Measurements from ENCODE around the gene PFAS. TPM values are rescaled to one million over a fixed set of nuclear protein-coding genes. Genes with fewer than 3 reads are reported as not detected.

The PFAS gene
- total and polyA plus RNA-seq, 2 experiments from 2014 or later = 13.4 to 16.0 TPM

- DNase-seq = no peak
- Histone ChIP-seq H3K9me2 (ENCODE audit: insufficient read depth) (no peaks in the 10 kb centered on the region), H3K9me3 (ENCODE audit: low read depth) (no peaks in the 10 kb centered on the region), H3K79me2 (ENCODE audit: insufficient read depth) (no peaks in the 10 kb centered on the region), H3K27me3 (replicated peaks; ENCODE audit: insufficient read depth) (no peaks in the 10 kb centered on the region), H3K9ac (no peak overlapping the region), H3K36me3 (ENCODE audit: low read depth) (no peaks in the 10 kb centered on the region), H3F3A (ENCODE audit: insufficient read depth) (peaks cover 3% of the 10 kb centered on the region; the same call in 1 of the 2 replicates), H3K27ac (no peak overlapping the region), H3K4me3 (no peak overlapping the region), H3K4me1 (ENCODE audit: insufficient read depth) (no peaks in the 10 kb centered on the region), H3K4me2 (ENCODE audit: unreplicated experiment) (no peak overlapping the region), H2AFZ (peak overlapping the region; percentile 46; the same call in 1 of the 2 replicates), H4K20me1 (ENCODE audit: insufficient read depth) (no peaks in the 10 kb centered on the region)
- 63 to 67% methylated on average over 3 of the region's 3 CpGs for WGBS, 2 experiments (ENCODE audit: low coverage in 1 of 2, low lambda C conversion rate in 2 of 2, missing lambda C conversion rate in 2 of 2)
- TF ChIP-seq EZH2phosphoT487 (IDR thresholded peaks at IDR 0.05; ENCODE audit: insufficient read depth, low read depth) (no peak), EZH2 (IDR thresholded peaks at IDR 0.05; ENCODE audit: insufficient read depth, poor library complexity, severe bottlenecking) (no peak)
- in situ Hi-C loops (cut with MboI) = no loop called here
These were observed 51.1 kb downstream of the PFAS start for GRCh38 chr17:8300226-8300625.

DNA sequence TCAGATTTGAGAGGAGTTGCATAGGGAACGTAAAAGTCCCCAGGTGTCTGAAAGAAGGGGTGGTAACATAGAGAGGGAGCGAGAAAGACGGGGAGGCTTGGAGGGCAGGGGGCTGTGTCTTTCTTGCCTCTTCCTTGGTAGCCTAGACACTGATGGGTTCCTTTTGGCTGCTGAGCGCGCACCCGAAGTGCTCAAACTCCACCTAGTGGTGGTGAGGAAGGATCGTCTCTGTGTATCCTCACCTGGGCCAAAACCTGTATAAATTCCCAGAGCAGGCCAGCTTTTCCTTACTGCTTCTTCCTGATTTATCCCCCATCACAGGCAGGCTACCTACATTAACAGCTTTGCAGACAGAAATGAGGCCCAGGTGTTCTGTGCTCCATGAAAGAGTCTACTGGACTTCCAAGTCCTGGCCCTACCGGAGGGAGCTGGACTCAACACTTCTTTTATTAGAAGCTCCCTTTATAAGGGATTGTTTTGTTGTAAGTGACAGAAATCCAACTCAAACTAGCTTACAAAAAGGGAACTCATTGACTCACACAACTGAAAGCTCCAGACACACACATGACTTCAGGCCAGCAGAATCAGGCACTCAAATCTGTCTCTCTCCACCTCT, 51.6 kb downstream of the PFAS start:
- H3K27me3 ChIP-seq (replicated peaks; ENCODE audit: insufficient read depth) = no peaks in the 10 kb centered on the region
- H3K9ac ChIP-seq = no peak overlapping the region
- H3K9me3 ChIP-seq (ENCODE audit: low read depth) = no peaks in the 10 kb centered on the region
- WGBS, 2 experiments (ENCODE audit: low coverage in 1 of 2, low lambda C conversion rate in 2 of 2, missing lambda C conversion rate in 2 of 2) = 13 to 14% methylated on average over 8 of the region's 8 CpGs
- no peak overlapping the region for H3K4me2 ChIP-seq (ENCODE audit: unreplicated experiment)
- no peaks in the 10 kb centered on the region for H3K9me2 ChIP-seq (ENCODE audit: insufficient read depth)
- H3K4me3 ChIP-seq = no peak overlapping the region
- peak overlapping the region; percentile 46; the same call in 1 of the 2 replicates for H2AFZ ChIP-seq
- H4K20me1 ChIP-seq (ENCODE audit: insufficient read depth) = no peaks in the 10 kb centered on the region
- DNase-seq = peak; percentile 82
- H3F3A ChIP-seq (ENCODE audit: insufficient read depth) = peaks cover 3% of the 10 kb centered on the region; the same call in 1 of the 2 replicates
- no peaks in the 10 kb centered on the region for H3K4me1 ChIP-seq (ENCODE audit: insufficient read depth)
- TF ChIP-seq EZH2phosphoT487 (IDR thresholded peaks at IDR 0.05; ENCODE audit: insufficient read depth, low read depth) (no peak), EZH2 (IDR thresholded peaks at IDR 0.05; ENCODE audit: insufficient read depth, poor library complexity, severe bottlenecking) (no peak)
- in situ Hi-C loops (cut with MboI) = no loop called here
- H3K79me2 ChIP-seq (ENCODE audit: insufficient read depth) = no peaks in the 10 kb centered on the region
- H3K27ac ChIP-seq = no peak overlapping the region
- H3K36me3 ChIP-seq (ENCODE audit: low read depth) = no peaks in the 10 kb centered on the region

GRCh38 chr17:8310601-8311123, 61.6 kb downstream of the PFAS start:
- in situ Hi-C loops (cut with MboI) = no loop called here
- Histone ChIP-seq H3K9ac (no peak overlapping the region), H3K79me2 (ENCODE audit: insufficient read depth) (no peaks in the 10 kb centered on the region), H3F3A (ENCODE audit: insufficient read depth) (no peaks in the 10 kb centered on the region), H3K4me2 (ENCODE audit: unreplicated experiment) (no peak overlapping the region), H3K27me3 (replicated peaks; ENCODE audit: insufficient read depth) (peaks cover 36% of the 10 kb centered on the region), H3K36me3 (ENCODE audit: low read depth) (no peaks in the 10 kb centered on the region), H3K9me2 (ENCODE audit: insufficient read depth) (no peaks in the 10 kb centered on the region), H4K20me1 (ENCODE audit: insufficient read depth) (no peaks in the 10 kb centered on the region), H3K9me3 (ENCODE audit: low read depth) (no peaks in the 10 kb centered on the region), H3K4me1 (ENCODE audit: insufficient read depth) (no peaks in the 10 kb centered on the region; the same call in 1 of the 2 replicates), H3K4me3 (no peak overlapping the region), H3K27ac (no peak overlapping the region), H2AFZ (no peak overlapping the region)
- WGBS, 2 experiments (ENCODE audit: low coverage in 1 of 2, low lambda C conversion rate in 2 of 2, missing lambda C conversion rate in 2 of 2) = 40% methylated on average over 9 to 10 of the region's 10 CpGs
- TF ChIP-seq EZH2 (IDR thresholded peaks at IDR 0.05; ENCODE audit: insufficient read depth, poor library complexity, severe bottlenecking) (no peak), EZH2phosphoT487 (IDR thresholded peaks at IDR 0.05; ENCODE audit: insufficient read depth, low read depth) (no peak)
- no peak for DNase-seq

DNA sequence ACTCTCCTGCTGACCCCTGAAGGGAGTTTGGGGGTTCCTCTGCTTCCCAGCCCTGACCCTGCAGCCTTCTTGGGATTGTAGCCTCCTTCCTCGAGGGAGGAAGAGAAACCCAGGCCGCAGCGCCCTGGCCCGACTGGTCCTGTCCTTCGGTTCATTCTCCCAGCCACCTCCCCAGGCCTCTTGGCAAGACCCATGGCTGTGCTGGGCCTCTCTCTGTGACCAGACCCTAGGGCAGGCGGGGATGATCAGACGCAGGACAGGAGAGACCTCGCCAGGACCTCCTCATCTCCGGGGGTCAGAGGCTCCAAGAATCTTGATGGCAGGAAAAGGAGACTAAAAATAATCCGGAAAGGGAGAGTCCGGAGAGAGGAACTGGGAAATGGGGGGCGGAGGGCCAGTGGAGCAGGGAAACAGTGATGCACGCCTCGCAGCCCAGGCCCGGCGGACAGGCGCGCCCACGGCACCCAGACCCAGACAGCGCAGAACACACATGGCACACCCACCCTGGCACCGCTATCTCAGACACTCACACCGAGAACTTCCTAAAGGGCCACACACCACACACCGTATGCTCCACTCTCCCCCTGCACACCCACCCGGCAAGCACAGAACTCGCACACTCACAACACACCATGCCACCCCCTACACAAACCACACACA, 62.2 kb downstream of the PFAS start:
- H3K9ac ChIP-seq = no peak overlapping the region
- H3K4me1 ChIP-seq (ENCODE audit: insufficient read depth) = no peaks in the 10 kb centered on the region; the same call in 1 of the 2 replicates
- H3K27ac ChIP-seq = no peak overlapping the region
- H4K20me1 ChIP-seq (ENCODE audit: insufficient read depth) = no peaks in the 10 kb centered on the region
- no peak overlapping the region for H2AFZ ChIP-seq
- peaks cover 42% of the 10 kb centered on the region for H3K27me3 ChIP-seq (replicated peaks; ENCODE audit: insufficient read depth)
- DNase-seq = no peak
- H3K36me3 ChIP-seq (ENCODE audit: low read depth) = no peaks in the 10 kb centered on the region
- no peak for TF ChIP-seq EZH2phosphoT487 (IDR thresholded peaks at IDR 0.05; ENCODE audit: insufficient read depth, low read depth)
- TF ChIP-seq EZH2 (IDR thresholded peaks at IDR 0.05; ENCODE audit: insufficient read depth, poor library complexity, severe bottlenecking) = no peak
- H3K79me2 ChIP-seq (ENCODE audit: insufficient read depth) = no peaks in the 10 kb centered on the region
- H3K4me3 ChIP-seq = no peak overlapping the region
- H3K9me2 ChIP-seq (ENCODE audit: insufficient read depth) = no peaks in the 10 kb centered on the region
- no peaks in the 10 kb centered on the region for H3F3A ChIP-seq (ENCODE audit: insufficient read depth)
- WGBS, 2 experiments (ENCODE audit: low coverage in 1 of 2, low lambda C conversion rate in 2 of 2, missing lambda C conversion rate in 2 of 2) = 77 to 84% methylated on average over 18 to 25 of the region's 25 CpGs
- no peaks in the 10 kb centered on the region for H3K9me3 ChIP-seq (ENCODE audit: low read depth)
- no peak overlapping the region for H3K4me2 ChIP-seq (ENCODE audit: unreplicated experiment)
- in situ Hi-C loops (cut with MboI) = no loop called here

Data from GM23248 (cell line).